ENCODE data around the gene EFEMP2. TPM values are rescaled to one million over a fixed set of nuclear protein-coding genes. Genes with fewer than 3 reads are reported as not detected.

EFEMP2 gene
- total RNA-seq, 1 donor from 2014 or later, result 35.0 TPM

DNA sequence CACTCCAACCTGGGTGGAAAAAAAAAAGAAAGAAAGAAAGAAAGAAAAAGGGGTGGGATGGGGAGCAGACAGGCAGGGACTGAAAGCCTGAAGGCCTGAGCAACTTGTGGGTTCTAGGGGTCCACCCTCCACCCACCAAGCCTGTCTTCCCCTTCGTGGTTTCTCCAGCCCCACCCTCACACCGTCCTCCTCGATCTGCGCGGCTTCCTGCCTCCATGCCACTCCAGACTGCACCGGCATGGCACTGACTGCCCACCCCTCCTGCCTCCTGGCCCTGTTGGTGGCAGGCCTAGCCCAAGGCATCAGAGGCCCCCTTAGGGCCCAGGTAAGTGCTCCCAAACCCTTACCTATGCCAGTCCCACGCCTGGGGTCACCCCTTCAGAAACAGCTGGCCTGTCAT is 7.0 kb upstream of the EFEMP2 start, which contains the start of gene CTSW:
CTSW (plus strand) TSS at position 221 of the 400 bp plus-strand sequence; CDS start at position 239, 18 bp downstream.
- H3K4me1 ChIP-seq (ENCODE audit: control insufficient read depth in 3 of 3, insufficient read depth in 3 of 3, low read length in 3 of 3), result peaks cover 0 to 3% (median 0%) of the 10 kb centered on the region in 3 donors
- H3K9me3 ChIP-seq (ENCODE audit: control insufficient read depth in 3 of 3, low read length in 3 of 3), result no peaks in the 10 kb centered on the region

DNA sequence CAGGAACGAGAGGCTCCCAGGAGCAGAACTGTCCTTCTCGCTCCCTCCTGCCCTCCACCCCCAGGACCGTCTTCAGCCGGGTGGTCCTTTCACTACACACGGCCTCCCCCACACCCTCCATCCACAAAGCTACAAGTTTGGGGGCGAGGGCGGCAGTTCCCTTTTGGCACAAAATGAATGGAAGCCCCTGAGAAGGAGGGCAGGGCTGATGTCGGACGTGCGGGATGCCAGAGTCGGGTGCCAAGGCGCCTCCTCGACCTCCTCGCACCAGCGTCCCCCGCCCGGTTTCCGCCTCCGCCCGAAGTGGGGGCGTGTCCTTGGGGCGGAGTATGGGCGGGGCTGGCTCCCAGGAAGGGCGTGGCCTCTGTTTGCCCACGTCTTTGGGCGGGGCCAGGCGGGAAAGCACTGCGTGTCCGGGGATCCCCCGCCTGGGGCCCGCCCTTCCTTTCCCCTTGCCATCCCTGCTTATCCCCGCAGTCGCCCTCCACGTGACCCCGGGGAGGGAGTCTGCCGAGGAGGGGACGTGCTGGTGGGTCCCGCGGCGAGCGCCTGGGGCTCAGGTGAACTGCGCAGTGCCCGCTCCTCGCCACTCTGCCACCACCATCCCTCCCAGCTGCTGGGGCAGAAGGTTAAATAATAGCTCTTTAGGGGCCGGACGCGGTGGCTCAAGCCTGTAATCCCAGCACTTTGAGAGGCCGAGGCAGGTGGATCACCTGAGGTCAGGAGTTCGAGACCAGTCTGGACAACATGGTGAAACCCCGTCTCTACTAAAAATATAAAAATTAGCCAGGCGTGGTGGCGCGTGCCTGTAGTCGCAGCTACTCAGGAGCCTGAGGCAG is 937 bp upstream of the EFEMP2 start:
- H3K36me3 ChIP-seq (ENCODE audit: control insufficient read depth in 3 of 3, insufficient read depth in 3 of 3, low read length in 3 of 3), result peaks cover 0 to 5% (median 3%) of the 10 kb centered on the region in 3 donors
- H3K9me3 ChIP-seq (ENCODE audit: control insufficient read depth in 3 of 3, low read length in 3 of 3), result no peaks in the 10 kb centered on the region

More for the DNA sequence above, 7.0 kb upstream of the EFEMP2 start, which contains the start of gene CTSW:
- H3K9ac ChIP-seq (ENCODE audit: low read depth in 1 of 3, low read length in 3 of 3), result peak within 1 kb of the TSS in 1 of 3 donors; percentile 6
- H3K27ac ChIP-seq (ENCODE audit: low read depth, low read length), result no peak within 1 kb of the TSS
- H3K4me3 ChIP-seq (ENCODE audit: low read length in 3 of 3), result no peak within 1 kb of the TSS
- peaks cover 14 to 21% (median 16%) of the 10 kb centered on the region in 3 donors for H3K36me3 ChIP-seq (ENCODE audit: control insufficient read depth in 3 of 3, insufficient read depth in 3 of 3, low read length in 3 of 3)
- no peaks in the 10 kb centered on the region for H3K27me3 ChIP-seq (ENCODE audit: control insufficient read depth in 3 of 3, insufficient read depth in 3 of 3, low read length in 3 of 3)

DNA sequence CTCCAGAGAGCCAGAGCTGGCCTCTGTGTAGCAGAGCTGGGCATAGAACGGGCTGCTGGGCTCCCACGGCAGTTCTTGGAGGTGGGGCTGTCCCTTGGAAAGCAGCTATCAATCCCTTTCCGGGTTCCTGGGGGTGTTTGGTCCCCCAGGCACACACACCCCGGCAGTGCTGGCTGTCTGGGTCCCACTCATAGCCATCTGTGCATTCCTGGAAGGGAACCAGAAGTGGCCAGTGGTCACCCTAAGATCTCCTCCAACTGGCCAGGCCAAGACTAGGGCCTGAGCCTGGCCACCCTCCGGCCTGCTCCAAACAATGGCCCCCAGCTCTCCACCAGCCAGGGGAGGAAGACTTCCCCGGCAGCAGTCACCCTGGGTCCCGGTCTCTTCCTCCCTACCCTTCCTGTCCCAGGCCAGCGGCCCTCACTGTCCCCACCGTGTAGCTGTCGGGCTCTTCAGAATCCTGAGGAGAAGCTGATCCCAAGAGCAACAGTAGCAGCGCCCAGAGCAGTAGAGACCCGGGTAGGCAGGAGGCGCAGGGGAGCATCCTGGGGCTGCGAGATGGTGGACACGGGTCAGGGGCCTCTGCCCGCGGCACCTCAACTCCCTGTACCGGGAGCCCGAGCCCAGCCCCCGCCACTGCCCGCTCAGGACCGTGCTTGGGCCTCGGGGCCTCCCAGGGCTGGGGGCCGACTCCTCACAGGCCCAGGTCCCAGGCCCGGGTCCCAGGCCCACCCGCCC is 620 bp downstream of the EFEMP2 start:
- Histone ChIP-seq H3K36me3 (ENCODE audit: control insufficient read depth in 3 of 3, insufficient read depth in 3 of 3, low read length in 3 of 3) (peaks cover 4 to 13% (median 13%) of the 10 kb centered on the region in 3 donors), H3K27me3 (ENCODE audit: control insufficient read depth in 3 of 3, insufficient read depth in 3 of 3, low read length in 3 of 3) (peaks cover 0 to 7% (median 0%) of the 10 kb centered on the region in 3 donors), H3K9ac (ENCODE audit: low read depth in 1 of 3, low read length in 3 of 3) (peak overlapping the region; percentile 65 to 79 (median 77)), H3K4me3 (ENCODE audit: low read length in 3 of 3) (peak overlapping the region; percentile 56 to 67 (median 62)), H3K4me1 (ENCODE audit: control insufficient read depth in 3 of 3, insufficient read depth in 3 of 3, low read length in 3 of 3) (peaks cover 24 to 32% (median 27%) of the 10 kb centered on the region in 3 donors), H3K9me3 (ENCODE audit: control insufficient read depth in 3 of 3, low read length in 3 of 3) (no peaks in the 10 kb centered on the region), H3K27ac (ENCODE audit: low read depth, low read length) (peak overlapping the region; percentile 74)

More for the DNA sequence above, 937 bp upstream of the EFEMP2 start:
- Histone ChIP-seq H3K4me1 (ENCODE audit: control insufficient read depth in 3 of 3, insufficient read depth in 3 of 3, low read length in 3 of 3) (peaks cover 24 to 32% (median 27%) of the 10 kb centered on the region in 3 donors), H3K27me3 (ENCODE audit: control insufficient read depth in 3 of 3, insufficient read depth in 3 of 3, low read length in 3 of 3) (peaks cover 0 to 7% (median 0%) of the 10 kb centered on the region in 3 donors), H3K27ac (ENCODE audit: low read depth, low read length) (peak overlapping the region; percentile 71), H3K4me3 (ENCODE audit: low read length in 3 of 3) (peak overlapping the region; percentile 69 to 80 (median 79)), H3K9ac (ENCODE audit: low read depth in 1 of 3, low read length in 3 of 3) (peak overlapping the region; percentile 77 to 83 (median 81))

DNA sequence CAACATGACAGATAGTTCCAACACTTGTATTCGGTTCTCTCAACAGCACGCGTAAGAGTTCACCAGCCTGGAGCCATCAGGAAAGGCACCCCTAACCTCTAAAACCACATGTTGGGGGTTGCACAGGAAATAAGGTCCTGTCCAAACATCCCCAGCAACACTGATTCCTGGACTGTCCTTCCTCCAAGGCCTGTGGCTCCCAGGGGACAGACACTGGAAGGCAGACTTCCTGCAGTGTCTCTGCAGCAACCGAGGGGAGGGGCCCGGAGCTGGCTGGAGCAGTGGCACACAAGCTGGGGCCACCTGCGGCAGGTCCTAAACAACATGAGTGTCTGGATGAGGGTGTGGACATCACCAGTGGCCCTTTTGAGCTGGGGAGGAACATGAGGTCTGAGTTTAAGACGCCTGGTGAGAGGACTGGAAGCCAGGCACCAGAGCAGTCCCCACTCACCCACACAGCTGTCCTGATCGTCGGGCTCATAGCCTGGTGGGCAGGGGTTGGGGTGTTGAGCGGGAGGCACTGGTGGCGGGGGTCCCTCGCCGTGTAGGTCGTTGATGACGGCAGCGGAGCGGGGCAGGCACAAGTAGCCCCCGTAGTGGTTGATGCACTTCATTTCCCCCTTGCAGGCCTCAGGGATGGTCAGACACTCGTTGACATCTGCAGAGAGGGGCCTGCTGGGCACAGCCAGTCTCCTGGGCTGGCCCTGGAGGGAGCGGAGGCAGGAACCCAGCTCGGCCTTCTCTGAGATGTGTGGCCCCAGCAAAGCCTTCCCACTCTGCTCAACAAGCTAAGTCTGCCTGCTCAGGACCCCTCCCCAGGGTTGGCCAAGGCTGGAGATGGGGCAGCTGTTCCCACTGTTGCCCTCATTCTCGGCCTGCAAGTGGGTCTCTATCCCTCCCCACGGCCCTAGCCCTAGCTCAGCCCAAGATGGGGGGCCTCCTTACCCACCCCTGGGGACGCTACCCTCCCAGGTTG is 1.6 kb downstream of the EFEMP2 start:
- Histone ChIP-seq H3K27me3 (ENCODE audit: control insufficient read depth in 3 of 3, insufficient read depth in 3 of 3, low read length in 3 of 3) (peaks cover 0 to 7% (median 0%) of the 10 kb centered on the region in 3 donors), H3K9me3 (ENCODE audit: control insufficient read depth in 3 of 3, low read length in 3 of 3) (no peaks in the 10 kb centered on the region), H3K36me3 (ENCODE audit: control insufficient read depth in 3 of 3, insufficient read depth in 3 of 3, low read length in 3 of 3) (peaks cover 6 to 20% (median 18%) of the 10 kb centered on the region in 3 donors), H3K27ac (ENCODE audit: low read depth, low read length) (peak overlapping the region; percentile 74), H3K4me1 (ENCODE audit: control insufficient read depth in 3 of 3, insufficient read depth in 3 of 3, low read length in 3 of 3) (peaks cover 24 to 32% (median 27%) of the 10 kb centered on the region in 3 donors), H3K9ac (ENCODE audit: low read depth in 1 of 3, low read length in 3 of 3) (peak overlapping the region; percentile 6 to 79 (median 77)), H3K4me3 (ENCODE audit: low read length in 3 of 3) (peak overlapping the region; percentile 29 to 62 (median 56))

DNA sequence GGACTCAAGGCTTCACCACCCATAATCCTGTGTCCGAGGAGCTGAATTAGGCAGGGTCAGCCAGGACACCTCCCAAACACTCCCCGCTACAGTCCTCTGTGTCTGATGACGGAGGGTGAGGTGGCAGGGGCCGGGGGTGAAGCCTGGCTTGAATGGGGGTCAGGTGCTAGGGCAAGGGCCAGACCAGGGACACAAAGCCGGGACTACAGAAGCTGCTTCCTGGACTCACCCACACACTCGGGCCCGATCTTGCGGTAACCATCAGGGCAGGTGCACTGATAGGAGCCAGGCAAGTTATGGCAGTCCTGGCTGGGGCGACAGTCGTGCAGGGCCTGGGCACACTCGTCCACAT is 2.3 kb downstream of the EFEMP2 start:
- H3K4me3 ChIP-seq (ENCODE audit: low read length in 3 of 3), result no peak overlapping the region
- no peak overlapping the region for H3K9ac ChIP-seq (ENCODE audit: low read depth in 1 of 3, low read length in 3 of 3)
- peaks cover 11 to 27% (median 26%) of the 10 kb centered on the region in 3 donors for H3K36me3 ChIP-seq (ENCODE audit: control insufficient read depth in 3 of 3, insufficient read depth in 3 of 3, low read length in 3 of 3)

DNA sequence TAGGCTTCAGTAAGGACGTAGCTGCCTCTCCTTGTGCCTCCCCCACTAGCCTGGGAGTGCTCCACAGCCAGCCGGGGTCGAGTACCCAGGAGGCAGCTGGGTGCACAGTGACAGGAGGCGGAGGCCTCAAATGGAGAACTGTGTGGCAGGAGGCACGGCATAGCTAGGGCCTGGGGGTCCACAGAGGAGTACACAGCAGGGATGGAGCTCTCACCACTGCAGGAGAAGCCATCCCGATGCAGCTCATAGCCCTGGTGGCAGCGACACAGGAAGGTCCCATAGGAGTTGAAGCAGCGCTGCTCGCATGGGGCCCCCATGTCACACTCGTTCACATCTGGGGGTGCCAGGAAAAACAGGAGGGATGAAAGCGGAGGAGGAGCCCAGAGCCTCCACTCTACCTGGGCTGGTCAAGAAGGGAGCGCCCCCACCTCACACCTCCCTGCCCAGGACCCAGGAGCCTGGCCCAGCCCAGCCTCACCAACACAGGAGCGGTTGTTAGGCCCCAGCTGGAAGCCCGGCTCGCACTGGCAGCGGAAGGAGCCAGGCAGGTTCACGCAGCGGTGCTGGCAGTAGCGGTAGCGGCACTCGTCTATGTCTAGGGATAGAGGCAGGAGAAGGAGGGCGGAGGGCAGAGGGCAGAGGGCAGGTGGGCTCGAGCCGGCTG is 2.8 kb downstream of the EFEMP2 start:
- Histone ChIP-seq H3K4me3 (ENCODE audit: low read length in 3 of 3) (no peak overlapping the region), H3K4me1 (ENCODE audit: control insufficient read depth in 3 of 3, insufficient read depth in 3 of 3, low read length in 3 of 3) (peaks cover 24 to 32% (median 27%) of the 10 kb centered on the region in 3 donors), H3K9ac (ENCODE audit: low read depth in 1 of 3, low read length in 3 of 3) (no peak overlapping the region), H3K27me3 (ENCODE audit: control insufficient read depth in 3 of 3, insufficient read depth in 3 of 3, low read length in 3 of 3) (peaks cover 0 to 7% (median 0%) of the 10 kb centered on the region in 3 donors), H3K36me3 (ENCODE audit: control insufficient read depth in 3 of 3, insufficient read depth in 3 of 3, low read length in 3 of 3) (peaks cover 16 to 32% (median 31%) of the 10 kb centered on the region in 3 donors), H3K9me3 (ENCODE audit: control insufficient read depth in 3 of 3, low read length in 3 of 3) (no peaks in the 10 kb centered on the region), H3K27ac (ENCODE audit: low read depth, low read length) (no peak overlapping the region)

More for the DNA sequence above, 2.3 kb downstream of the EFEMP2 start:
- peaks cover 24 to 32% (median 27%) of the 10 kb centered on the region in 3 donors for H3K4me1 ChIP-seq (ENCODE audit: control insufficient read depth in 3 of 3, insufficient read depth in 3 of 3, low read length in 3 of 3)
- no peaks in the 10 kb centered on the region for H3K9me3 ChIP-seq (ENCODE audit: control insufficient read depth in 3 of 3, low read length in 3 of 3)
- peaks cover 0 to 7% (median 0%) of the 10 kb centered on the region in 3 donors for H3K27me3 ChIP-seq (ENCODE audit: control insufficient read depth in 3 of 3, insufficient read depth in 3 of 3, low read length in 3 of 3)
- no peak overlapping the region for H3K27ac ChIP-seq (ENCODE audit: low read depth, low read length)

DNA sequence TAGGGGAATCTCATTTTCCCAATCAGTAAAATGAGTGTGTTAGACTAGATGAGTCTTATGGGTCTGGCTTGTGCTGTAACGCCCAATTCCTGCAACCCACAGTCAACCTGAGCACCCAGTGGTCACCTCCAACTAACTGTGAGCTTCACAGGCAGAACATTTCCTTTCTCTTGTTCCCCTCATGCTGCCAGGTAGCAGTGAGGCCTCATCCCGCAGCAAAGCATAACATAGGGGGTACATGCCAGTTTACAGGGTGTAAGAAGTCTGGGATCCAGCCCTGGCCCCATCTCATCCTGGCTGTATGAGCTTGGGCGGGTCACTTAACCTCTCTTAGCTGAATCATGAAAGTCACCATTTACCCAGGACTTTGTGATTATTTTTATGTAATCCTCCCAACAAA is 3.7 kb downstream of the EFEMP2 start:
- Histone ChIP-seq H3K4me1 (ENCODE audit: control insufficient read depth in 3 of 3, insufficient read depth in 3 of 3, low read length in 3 of 3) (peaks cover 24 to 31% (median 27%) of the 10 kb centered on the region in 3 donors), H3K36me3 (ENCODE audit: control insufficient read depth in 3 of 3, insufficient read depth in 3 of 3, low read length in 3 of 3) (peaks cover 25 to 40% (median 39%) of the 10 kb centered on the region in 3 donors), H3K27me3 (ENCODE audit: control insufficient read depth in 3 of 3, insufficient read depth in 3 of 3, low read length in 3 of 3) (peaks cover 0 to 7% (median 0%) of the 10 kb centered on the region in 3 donors), H3K4me3 (ENCODE audit: low read length in 3 of 3) (no peak overlapping the region), H3K9ac (ENCODE audit: low read depth in 1 of 3, low read length in 3 of 3) (no peak overlapping the region), H3K27ac (ENCODE audit: low read depth, low read length) (no peak overlapping the region), H3K9me3 (ENCODE audit: control insufficient read depth in 3 of 3, low read length in 3 of 3) (no peaks in the 10 kb centered on the region)

DNA sequence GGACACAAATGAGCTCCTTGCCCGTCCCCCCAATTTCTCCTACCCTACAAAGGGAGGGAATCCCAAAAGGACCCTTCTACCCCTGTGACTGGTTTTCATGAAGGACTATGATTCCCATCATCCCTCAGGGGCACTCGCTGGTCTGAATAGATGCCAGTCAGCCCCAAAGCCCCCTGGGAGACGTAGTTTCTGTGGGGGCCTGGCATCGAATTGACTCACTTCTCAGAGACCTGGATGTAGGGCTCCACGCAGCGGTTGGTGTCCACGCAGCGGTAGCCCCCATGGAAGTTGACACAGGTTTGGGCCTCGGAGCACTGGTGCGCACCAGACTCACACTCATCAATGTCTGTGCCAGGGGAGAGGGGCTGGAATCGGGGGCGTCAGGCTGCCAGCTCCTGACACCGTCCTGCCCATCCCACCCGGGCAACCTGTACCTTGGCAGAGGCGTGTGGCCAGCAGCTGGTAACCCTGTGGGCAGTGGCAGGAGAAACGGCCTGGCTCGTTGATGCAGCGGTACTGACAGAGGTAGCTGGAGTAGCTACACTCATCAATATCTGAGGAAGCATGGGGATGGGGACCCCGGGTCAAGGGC is 4.4 kb downstream of the EFEMP2 start:
- H3K9ac ChIP-seq (ENCODE audit: low read depth in 1 of 3, low read length in 3 of 3), result no peak overlapping the region
- no peak overlapping the region for H3K27ac ChIP-seq (ENCODE audit: low read depth, low read length)
- peaks cover 0 to 6% (median 0%) of the 10 kb centered on the region in 3 donors for H3K27me3 ChIP-seq (ENCODE audit: control insufficient read depth in 3 of 3, insufficient read depth in 3 of 3, low read length in 3 of 3)
- H3K36me3 ChIP-seq (ENCODE audit: control insufficient read depth in 3 of 3, insufficient read depth in 3 of 3, low read length in 3 of 3), result peaks cover 32 to 48% (median 46%) of the 10 kb centered on the region in 3 donors
- H3K4me3 ChIP-seq (ENCODE audit: low read length in 3 of 3), result no peak overlapping the region
- H3K9me3 ChIP-seq (ENCODE audit: control insufficient read depth in 3 of 3, low read length in 3 of 3), result no peaks in the 10 kb centered on the region
- H3K4me1 ChIP-seq (ENCODE audit: control insufficient read depth in 3 of 3, insufficient read depth in 3 of 3, low read length in 3 of 3), result peaks cover 19 to 24% (median 24%) of the 10 kb centered on the region in 3 donors
